ENCODE measurements around the gene ACSF3.
A peak's percentile ranks its signal among the peaks of the same experiment; 100 is the strongest.

Gene ACSF3

DNA sequence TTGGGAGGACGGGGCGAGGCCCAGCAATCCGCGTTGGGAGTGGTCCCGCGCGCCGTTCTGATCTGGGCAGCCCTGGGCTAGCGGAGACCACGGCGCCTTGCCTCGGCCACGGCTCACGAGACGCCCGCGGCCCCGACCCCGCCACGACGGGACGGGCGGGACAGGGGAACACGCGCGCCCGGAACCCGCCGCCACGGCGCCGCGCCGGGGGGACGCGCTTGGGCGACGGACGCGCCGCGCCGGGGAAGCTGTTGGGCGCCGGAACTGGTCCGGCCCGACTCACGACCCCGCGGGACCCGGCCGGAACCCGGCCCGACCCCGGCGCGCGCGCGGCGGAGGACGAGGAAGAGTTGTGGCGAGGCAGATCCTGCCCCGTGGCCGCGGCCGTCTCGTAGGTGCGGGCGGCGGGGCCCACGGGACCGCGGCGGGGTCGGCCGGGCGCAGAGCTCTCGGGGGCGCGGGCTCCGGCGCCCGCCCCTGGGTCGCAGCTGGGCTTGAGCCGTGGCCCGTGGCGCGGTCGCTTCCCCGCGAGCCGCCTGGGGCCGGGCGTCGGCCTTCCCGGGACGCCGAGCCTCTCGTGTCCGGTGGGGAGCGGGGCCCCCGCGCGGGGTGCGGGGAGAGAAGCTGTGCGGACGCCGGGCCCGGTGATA, at the start of gene ACSF3:
ACSF3 (plus strand) TSS at position 251 of the 650 bp plus-strand sequence. CDS start 6,830 bp downstream, outside the sequence.
- no peak for DNase-seq

DNA sequence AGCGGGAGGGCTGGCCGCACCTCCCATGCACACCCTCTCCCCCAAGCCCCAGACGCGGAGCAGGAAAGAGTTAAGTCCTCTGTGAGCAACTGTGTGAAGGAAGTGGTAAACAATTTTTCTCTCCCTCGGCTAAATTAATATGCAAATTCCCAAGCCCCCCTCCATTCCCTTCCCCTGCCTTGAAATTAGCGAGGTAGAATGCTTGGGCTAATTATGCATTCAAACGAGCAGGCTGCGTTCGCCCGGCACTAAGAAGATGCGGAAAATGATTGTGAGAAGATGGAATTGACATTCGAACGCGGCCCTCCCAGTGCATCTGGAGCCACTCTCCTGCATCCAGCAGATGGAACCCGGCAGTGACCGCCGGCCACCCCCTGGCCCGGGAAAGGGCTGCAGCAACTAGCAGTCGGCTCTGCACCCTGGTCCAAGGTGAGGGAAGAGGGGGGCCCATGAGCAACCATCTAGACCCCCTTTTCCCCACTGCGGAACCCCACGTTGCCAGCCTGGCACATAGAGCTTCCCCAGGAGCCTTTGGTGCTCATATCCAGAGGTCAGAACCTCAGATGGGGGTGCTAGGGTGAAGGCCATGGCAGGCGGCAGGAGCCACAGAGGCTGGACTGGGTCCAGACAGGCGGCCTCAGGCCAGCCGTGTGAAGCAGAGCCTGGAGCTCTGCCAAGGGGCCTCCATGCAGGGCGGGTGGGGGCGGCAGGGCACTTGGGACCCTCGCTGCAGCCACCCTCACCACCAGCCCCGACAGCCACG, 49.1 kb upstream of the ACSF3 start:
- DNase-seq: no peak

DNA sequence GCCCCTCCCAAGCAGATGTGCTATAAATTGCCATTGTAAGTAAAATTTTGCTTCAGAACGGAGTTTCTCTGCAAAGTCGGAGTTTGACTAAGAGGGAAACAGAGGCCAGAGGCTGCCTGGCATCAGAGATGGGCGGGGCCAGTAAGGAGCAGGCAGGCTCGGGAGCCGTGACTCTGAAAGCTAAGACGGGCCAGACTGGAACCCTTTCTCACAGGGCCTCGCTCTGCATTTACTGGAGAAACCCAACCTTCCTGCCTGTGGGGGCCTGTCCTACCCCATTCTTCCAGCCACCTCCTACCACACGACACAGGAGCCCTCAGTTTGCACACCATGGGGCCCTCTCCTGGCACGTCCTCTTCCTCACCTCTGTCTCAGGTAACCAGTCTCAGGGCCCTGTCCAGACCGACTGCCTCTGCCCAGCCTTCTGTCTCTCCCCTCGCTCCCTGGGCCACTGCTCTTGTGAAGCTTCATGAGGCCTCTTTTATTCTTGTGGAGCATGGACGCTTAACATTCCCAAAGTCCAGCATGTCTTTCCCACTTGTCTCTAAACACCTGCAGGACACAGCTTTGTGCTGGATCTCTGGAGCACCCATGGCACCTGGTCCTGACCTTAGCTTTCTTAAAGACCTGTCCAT, 48.4 kb upstream of the ACSF3 start:
- no peak for DNase-seq

DNA sequence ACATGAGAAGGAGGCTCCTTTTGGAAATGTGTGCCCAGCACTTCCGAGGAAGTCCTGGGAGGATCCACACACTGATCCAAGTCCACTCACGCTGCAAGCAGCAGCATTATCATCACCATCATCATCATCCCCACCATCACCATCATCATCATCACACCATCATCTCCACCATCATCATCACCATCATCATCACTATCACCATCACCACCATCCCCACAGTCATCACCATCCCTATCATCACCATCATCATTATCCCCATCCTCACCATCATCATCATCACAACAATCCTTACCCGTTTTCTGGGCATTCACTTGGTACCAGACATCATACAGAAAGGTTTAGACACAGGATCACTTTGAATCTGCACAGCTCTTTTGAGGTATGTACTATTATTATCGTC, 47.8 kb upstream of the ACSF3 start:
- DNase-seq: no peak

DNA sequence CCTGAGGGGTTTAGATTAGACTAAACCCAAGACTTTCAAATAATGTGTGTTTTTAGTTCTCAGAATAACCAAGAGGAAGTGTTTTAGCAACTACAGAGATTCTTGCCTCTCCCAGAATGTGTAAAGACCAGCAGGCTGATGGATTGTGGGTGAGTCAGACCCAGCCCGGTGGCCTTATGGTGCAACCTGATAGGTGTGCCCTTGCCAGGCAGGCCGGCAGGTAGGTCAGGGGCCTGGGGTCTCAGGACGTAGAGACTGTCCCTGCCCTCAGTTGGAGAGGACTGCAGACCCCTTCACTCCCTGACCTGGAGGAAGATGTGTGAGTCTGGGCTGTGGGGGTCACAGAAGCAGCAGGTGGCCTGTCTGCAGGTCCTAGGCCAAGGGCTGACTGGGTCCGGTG, 47.2 kb upstream of the ACSF3 start:
- no peak for DNase-seq

DNA sequence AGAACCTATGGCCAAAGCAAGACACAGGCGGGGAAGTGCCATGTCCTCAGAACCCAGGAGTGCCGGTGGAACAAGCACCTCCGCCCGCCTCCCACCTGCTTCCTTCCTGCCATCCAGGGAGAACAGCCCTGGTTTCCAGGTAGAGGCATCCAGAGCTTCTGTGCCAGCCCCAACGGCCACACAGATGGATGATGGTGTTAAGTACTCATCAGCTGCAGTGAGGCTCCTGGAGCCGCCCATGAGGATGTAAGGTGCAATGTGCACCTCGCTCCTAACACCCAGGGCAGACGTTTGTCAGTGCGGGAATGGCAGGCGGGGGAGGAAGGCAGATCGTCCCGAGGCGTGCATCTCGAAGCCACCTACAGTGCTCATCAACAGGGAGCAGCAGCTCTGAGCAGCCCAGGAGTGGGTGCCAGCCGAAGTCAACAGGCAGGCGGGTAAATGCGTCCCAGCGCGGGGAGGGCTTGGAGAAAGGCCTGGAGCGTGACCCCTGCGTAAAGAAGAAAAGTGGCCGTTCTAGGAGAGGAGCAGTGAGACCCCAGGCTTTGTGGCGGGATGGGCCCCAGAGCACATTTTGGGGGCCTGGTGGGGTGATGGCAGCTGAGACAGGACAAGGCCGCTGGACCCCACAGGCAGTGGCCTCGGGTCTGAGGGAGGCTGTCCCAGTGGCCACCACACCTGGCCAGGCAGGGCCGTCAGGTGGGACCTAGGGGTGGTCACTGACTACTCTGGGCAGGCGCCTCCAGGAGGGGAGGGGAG, 46.1 kb upstream of the ACSF3 start:
- DNase-seq: no peak

DNA sequence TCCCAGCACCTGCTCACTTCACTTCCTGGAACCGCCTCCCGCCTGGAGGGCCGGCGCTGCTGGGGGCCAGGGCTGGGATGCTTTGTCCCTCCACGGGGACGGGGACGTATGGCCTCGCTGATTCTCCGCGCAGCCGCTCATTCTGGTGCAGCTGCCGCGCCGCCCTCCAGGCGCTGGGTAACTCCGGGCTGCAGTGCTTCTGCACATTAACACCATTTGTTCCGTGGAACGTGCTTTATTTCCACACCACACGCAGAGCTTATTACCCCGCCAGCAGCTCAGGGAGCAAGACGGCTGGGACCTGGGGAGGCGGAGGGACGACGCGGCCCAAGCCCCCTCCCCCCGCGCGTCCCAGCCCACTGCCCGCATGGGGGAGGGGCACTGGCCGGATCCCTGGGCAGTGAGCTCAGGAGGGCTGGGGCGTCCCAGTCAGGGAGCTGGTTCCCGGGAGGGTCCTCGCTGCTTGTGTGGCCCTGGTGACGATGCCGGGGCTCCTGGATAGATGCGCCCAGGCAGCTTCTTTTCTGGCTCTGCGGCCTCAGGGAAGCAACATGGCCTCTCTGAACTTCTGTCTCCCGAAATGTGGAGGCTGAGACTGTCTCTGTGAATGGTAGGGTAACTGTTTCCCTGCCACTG, 45.4 kb upstream of the ACSF3 start:
- DNase-seq: no peak

DNA sequence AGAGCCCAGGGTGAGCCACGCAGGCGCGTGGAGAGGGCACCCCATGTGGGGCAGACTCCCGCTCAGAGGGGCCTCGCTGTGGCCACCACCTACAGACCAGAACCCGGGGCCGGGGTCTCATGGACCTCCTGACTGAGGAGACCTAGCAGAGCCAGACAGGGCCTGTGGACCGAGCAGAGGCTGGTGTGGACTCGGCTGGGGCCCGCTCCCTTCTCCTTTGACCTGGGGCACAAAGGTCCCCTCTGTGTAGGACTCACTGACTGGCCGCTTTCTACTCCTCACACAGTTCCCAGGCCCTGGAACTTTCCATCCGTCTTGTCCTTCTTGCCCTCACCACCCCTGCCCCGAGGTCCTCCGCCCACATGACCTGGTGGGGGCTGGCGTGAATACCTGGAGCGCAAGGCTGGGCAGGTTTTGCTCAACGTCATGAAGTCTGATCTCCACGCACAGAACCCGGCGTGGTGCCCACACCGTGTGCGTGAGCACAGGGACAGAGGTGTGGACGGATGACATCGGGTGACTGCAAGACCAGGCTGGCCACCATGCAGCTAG, 44.7 kb upstream of the ACSF3 start:
- no peak for DNase-seq

DNA sequence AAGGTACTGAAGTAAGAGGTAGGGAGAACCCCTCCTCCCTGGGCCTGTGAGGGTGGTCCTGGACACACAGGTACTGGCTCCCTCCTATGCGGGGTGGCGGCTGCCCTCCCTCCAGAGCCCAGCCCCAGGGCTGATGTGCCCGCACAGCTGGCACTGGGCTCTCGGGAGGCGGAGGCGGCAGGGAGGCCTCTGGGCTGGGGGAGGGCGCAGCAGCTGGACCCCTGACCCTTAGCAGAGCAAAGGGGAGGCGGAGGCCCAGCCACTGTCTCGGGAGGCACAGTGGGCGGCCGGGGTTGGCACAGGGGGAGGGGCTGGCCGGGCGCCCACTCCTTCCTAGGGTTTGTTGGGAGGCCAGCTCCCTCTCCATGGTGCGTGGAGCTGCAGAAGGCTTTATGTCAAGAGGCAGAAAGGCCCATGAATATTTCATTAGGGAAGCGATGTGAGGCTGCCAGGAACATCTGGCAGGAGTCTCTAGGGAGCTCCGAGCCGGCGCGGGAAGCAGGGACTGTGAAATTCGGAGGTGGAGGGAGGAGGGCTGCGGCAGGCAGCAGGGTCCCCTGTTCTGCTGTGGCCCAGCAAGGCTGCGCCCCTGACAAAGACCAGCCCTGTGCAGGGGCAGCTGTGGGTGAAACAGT, 44.1 kb upstream of the ACSF3 start:
- DNase-seq: peak; percentile 31

DNA sequence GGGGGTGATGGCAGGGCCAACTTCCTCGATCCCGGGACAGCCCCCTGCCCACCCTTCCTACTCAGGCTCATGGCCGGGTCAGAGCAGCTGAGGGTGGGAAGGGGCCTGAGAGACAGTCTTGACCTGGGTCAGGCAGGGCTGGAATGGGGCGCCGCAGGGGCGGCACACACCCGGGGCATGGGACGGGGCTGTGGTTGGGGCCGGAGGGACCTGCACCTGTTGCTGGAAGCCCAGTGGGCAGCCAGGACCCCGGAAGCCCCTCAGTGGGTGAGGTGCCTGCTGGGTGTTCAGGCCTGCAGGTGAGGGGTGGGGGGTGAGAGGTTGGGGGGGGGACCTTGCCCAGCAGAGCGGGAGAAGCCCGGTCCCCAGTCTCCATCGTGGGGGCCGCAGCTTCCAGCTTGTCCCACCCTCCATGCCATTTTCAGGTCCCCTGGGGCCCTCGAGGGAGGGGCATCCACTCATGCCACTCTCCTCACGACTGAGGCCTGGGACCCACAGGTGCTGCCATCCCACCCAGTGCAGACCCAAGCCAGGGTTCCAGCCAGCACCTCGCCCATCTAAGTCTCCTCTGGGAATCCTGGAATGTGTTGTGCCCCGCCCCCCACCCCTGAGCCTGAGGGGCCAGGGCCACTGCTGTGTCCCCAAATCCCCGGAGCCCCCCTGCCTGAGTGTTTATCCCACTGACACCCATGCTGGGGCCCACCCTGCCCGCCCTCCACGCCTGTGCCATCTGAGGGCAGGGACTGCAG, 43.4 kb upstream of the ACSF3 start:
- DNase-seq: no peak

DNA sequence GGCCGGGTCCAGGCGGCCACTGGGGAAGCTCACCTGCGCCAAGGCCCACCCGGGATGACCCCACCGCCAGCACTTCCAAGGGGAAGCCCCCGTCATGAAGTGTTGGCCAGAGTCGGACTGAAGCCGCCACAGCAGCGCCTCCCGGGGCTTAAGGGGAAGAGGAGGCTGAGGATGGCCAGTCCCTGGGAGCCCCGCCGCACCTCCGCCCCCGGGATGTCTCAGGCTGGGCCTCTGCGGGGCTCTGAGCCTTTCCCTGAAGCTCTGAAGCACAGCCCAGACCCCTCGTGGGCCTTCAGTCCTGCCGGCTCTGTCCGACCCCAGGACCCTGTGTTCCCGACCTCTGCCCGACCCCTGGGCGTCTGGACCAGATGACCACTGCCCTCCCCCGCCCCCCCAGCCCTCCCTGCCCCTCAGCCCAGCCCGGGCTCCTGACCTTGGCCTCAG, 42.8 kb upstream of the ACSF3 start:
- DNase-seq: no peak

DNA sequence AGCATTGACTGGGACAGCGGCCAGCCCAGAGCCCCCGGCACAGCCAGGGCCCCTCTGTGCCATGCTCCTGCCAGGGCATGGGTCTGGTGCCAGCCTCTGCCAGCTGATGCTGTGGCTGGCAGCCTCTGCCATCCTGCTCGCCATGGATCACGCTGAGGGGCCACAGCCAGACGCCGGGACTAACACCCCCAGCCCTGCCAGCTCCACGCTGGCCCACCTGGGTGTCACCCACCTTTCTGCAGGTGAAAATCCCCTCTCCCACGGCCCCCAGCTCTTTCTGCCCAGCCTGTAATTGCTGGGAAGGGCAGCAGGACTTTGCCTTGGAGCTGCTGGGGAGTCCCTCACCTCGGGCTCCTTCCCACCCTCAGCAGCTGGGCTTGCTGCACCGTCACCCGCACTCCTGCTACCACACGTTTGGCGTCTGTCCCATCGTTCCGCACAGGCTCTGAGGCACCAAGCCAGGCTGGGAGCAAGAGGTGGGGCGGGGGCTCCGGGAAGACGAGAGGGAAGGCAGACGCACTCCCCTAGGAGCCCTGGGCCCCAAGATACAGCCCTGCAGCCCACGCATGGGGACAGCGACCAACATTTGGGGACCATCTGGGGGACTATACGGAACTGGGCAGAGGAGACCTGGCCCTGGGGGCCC, 42.0 kb upstream of the ACSF3 start:
- no peak for DNase-seq

DNA sequence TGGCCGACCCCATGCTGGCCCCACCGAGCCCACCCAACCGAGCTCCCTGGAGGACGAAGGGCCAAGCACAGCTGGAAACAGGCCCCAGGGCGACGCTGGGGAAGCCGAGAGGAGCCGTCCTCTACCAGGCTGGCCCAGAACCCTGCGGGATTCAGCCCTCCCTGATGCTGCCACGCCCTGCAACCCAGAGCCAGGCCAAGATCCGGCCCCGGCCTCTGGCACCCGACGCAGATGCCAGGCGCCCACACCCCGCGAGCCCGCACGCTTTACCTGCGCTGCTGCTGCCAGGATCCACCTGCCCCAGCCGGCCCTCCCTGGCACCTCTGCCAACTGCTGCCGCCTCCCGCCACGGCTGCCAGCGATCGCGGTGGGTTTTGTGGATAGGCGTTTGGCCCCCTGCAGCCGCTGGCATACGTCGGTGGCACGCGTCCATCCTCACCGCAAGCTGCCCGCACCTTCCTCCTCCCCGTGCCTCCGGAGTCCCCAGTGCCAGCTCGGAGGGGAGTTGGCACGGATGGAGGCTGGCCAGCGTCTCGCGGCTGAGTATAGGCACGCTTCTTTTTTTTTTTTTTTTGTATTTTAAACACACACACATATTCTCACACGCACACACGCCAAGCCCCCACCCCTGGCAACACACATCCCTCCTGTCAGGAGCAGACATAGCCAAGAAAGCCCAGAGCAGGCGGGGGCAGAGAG, 41.3 kb upstream of the ACSF3 start:
- no peak for DNase-seq

DNA sequence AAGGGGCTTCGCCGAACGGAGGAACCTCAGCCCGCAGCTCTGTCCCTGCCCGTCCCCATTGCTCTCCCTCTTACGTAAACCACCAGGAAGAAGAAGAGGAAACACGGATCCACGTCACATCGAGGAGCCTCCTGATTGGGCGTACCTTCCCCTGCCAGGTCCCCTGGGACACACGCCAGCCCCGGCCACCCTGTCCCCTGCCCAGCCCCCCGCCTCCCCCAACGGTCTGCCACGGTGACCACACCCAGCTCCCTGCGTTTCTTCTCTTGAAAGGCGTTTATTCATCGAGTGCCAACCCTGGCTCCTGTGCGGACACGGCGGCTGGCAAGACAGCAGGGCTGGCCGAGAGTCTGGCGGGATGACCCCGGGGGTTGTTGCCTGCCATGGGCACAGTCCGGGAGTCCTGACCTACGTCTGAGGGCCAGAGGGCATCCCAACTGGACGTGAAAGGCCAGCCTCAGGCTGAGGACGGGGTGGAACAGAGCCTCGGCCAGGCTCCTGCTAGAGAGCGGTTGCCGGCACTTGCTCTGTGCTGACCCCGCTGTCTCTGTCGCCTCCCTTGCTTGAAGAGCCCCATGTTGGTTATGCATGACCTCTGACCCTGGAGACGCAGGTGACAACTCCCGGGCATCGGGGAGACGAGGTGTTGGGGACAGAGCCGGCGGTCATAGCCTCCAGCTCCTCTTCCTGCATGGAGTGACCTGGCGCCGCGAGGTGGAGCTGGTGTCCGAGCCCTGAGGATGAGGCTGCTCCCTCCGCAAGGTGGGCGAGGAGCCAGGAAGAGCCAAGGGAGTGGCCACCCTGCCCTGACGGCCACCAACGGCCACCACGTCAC, 40.5 kb upstream of the ACSF3 start:
- no peak for DNase-seq

DNA sequence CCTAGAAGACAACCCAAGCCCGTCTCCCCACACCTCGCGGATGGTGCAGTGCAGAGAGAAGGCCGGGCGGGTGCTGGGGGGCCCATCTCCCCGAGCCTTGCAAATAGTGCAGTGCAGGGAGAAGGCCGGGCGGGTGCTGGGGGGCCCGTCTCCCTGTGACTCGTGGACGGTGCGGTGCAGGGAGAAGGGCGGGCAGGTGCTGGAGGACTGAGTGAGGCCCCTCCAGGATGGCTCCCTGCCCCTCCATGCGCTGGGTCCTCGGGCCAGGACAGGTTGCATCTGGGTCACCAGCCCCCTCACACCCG, 40.0 kb upstream of the ACSF3 start:
- DNase-seq: no peak

DNA sequence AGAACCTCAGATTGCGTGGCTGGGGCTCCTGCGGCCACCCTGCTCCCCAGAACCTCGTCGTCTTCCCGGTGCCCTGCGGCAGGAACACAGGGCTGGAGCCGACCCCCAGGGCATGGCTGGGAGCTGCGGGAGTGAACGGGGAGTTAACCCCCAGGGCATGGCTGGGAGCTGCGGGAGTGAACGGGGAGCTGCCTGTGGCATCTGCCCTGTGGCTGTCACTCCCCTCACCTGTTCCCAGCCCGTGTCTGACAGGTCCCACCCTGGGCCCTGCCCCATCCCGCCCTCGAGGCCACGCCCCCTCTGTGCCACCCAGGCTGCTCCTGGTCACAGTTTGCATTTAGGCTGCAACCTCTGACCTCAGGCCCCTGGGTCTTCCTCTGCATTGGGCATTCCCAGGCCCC, 39.4 kb upstream of the ACSF3 start:
- DNase-seq: no peak

DNA sequence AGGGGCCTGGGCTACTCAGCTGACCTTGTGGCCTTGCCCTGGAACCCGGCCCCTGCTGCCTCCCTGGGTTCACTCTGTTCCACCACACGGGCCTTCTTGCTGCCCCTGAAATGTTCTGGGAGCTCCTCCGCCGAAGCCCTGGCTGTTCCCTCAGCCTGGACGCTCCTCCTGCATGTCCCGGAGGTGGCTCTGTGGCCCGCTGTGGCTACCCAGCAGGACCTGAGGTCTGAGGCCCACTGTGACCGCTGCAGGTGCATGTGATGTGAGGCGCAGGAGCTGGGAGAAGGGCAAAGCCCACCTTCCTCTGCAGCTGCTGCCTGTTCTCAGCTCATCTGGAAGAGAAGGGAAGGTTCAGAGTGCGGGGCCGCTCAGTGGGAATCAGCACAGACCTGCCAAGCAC, 38.9 kb upstream of the ACSF3 start:
- no peak for DNase-seq

DNA sequence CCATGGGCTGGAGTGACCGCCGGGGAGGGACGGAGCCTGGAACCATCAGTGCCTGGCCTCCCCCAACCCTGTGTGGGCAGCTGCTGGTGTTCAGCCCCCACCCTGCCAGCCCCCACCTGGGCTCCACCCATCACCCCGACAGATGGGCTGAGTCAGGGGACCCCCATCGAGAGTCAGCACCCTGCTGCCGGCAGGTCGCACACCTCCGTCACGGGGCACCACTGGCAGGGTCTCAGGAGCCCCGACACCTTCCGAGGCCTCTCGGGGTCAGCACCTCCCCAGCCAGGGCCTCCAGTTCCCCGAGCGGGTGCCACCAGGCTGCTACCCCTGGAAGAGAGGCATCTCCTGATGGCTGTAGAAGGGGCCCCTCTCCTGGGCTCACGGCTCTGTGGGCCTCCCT, 38.3 kb upstream of the ACSF3 start:
- DNase-seq: no peak

DNA sequence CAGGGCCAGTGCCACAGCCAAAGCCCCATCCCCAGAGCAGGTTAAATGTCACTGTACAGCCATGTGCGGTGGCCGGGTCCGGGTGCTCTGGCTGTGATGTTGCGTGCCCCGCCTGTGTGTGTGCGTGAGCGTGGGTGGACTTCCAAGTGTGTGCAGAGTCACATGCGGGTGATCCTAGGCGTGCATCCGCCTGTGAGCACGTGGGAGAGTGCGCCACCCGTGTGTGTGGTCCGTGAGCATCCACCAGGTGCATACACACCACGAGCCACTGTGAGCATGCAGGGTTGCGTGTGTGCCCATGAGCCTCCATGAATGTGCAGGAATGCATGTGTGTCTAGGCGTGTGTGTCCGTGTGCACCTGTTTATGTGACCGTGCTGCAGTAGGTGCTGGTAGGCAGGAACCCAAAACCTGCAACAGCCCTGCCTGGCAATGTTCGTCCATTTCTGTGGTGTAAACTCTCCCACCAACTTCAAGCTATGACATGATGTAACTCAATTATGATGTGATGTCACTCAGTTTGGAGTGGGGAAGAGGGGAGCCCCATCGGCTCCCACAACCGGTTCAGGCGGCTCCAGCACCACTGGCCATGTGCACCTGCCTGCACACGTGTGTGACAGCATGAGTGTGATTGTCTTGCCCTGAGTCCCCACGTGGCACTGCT, 37.6 kb upstream of the ACSF3 start:
- no peak for DNase-seq
